Osteoblast (primary cell): ENCODE measurements around the gene STUM. TPM values are rescaled to one million over a fixed set of nuclear protein-coding genes. Genes with fewer than 3 reads are reported as not detected.

Experiments used
- DNase-seq: peaks from one replicate; pipeline ENCODE4 v3.0.0; 2011; ENCODE audit warnings: low spot score, mixed read lengths; ENCODE audit not compliant: insufficient read length; ENCODE audit errors: missing footprints
- H2AFZ ChIP-seq: 2 replicates; pipeline ENCODE4 v1.6.0; 2011; ENCODE audit warnings: mild to moderate bottlenecking, low read length
- H3K27ac ChIP-seq: 2 replicates; pipeline ENCODE4 v1.5.1; 2011; ENCODE audit warnings: mild to moderate bottlenecking, low read depth, low read length, moderate library complexity
- H3K27me3 ChIP-seq: 2 replicates; pipeline ENCODE4 v1.6.0; 2012; ENCODE audit warnings: mild to moderate bottlenecking, control low read depth, inconsistent platforms, low read length, moderate library complexity; ENCODE audit not compliant: insufficient read depth
- H3K36me3 ChIP-seq: 2 replicates; pipeline ENCODE4 v1.5.1; 2011; ENCODE audit warnings: mild to moderate bottlenecking, low read length, control low read depth, moderate library complexity; ENCODE audit not compliant: insufficient read depth
- H3K4me1 ChIP-seq: 2 replicates; pipeline ENCODE4 v1.5.1; 2011; ENCODE audit warnings: mild to moderate bottlenecking, low read length, control low read depth, moderate library complexity; ENCODE audit not compliant: insufficient read depth
- H3K4me2 ChIP-seq: 2 replicates; pipeline ENCODE4 v1.6.0; 2011; ENCODE audit warnings: mild to moderate bottlenecking, low read length; ENCODE audit not compliant: insufficient read depth
- H3K4me3 ChIP-seq: fragments of 200-600 bp; sonication (generic); 3 replicates; pipeline ENCODE4 v1.5.1; 2012; ENCODE audit warnings: mild to moderate bottlenecking, low read length, inconsistent platforms; ENCODE audit not compliant: insufficient read depth
- H3K79me2 ChIP-seq: 2 replicates; pipeline ENCODE4 v1.6.0; 2012; ENCODE audit warnings: mild to moderate bottlenecking, low read length, control low read depth, inconsistent platforms; ENCODE audit not compliant: insufficient read depth
- H3K9me3 ChIP-seq: 2 replicates; pipeline ENCODE4 v1.5.1; 2011; ENCODE audit warnings: low read depth, low read length, control low read depth
- H4K20me1 ChIP-seq: 2 replicates; pipeline ENCODE4 v1.6.0; 2012; ENCODE audit warnings: mild to moderate bottlenecking, low read length, control low read depth; ENCODE audit not compliant: insufficient read depth
- CTCF ChIP-seq: IDR thresholded peaks from 2 replicates; pipeline ENCODE4 v1.5.1; 2011; ENCODE audit warnings: mild to moderate bottlenecking, low read depth, low read length, moderate library complexity; ENCODE audit errors: extremely low read depth
- total RNA-seq: library from RNA; depleted of rRNA; stranded (reverse); fragments of >200 nt; gene quantifications from 2 replicates; pipeline ENCODE4 v1.2.3, GENCODE V29; 2012

The STUM gene
- total RNA-seq, 1 donor = under 0.01 TPM

GRCh38 chr1:226633541-226634165, 85.1 kb downstream of the STUM start:
- Histone ChIP-seq H2AFZ (no peak overlapping the region), H3K4me1 (no peaks in the 10 kb centered on the region), H3K9me3 (no peaks in the 10 kb centered on the region), H3K27ac (no peak overlapping the region), H3K79me2 (no peaks in the 10 kb centered on the region), H3K4me3 (no peak overlapping the region), H3K4me2 (no peak overlapping the region), H4K20me1 (no peaks in the 10 kb centered on the region), H3K27me3 (peaks cover 10% of the 10 kb centered on the region), H3K36me3 (no peaks in the 10 kb centered on the region)
- DNase-seq = no peak
- no peak for TF ChIP-seq CTCF

- H3K36me3 ChIP-seq = no peaks in the 10 kb centered on the region
- H3K4me2 ChIP-seq = no peak overlapping the region
- no peaks in the 10 kb centered on the region for H4K20me1 ChIP-seq
- peak; percentile 95 for DNase-seq
- H3K9me3 ChIP-seq = no peaks in the 10 kb centered on the region
- H3K4me1 ChIP-seq = no peaks in the 10 kb centered on the region
- no peak overlapping the region for H2AFZ ChIP-seq
- no peaks in the 10 kb centered on the region for H3K79me2 ChIP-seq
- peak; percentile 87 for TF ChIP-seq CTCF
- H3K4me3 ChIP-seq = no peak overlapping the region
- H3K27me3 ChIP-seq = peaks cover 10% of the 10 kb centered on the region
- no peak overlapping the region for H3K27ac ChIP-seq
Observed at GRCh38 chr1:226634166-226634588, 85.6 kb downstream of the STUM start.

- H3K36me3 ChIP-seq = no peaks in the 10 kb centered on the region
- DNase-seq = no peak
- no peaks in the 10 kb centered on the region for H4K20me1 ChIP-seq
- no peak for TF ChIP-seq CTCF
- no peaks in the 10 kb centered on the region for H3K79me2 ChIP-seq
- no peak overlapping the region for H3K4me3 ChIP-seq
- H3K4me1 ChIP-seq = no peaks in the 10 kb centered on the region
- no peaks in the 10 kb centered on the region for H3K9me3 ChIP-seq
- H2AFZ ChIP-seq = no peak overlapping the region
- peaks cover 10% of the 10 kb centered on the region for H3K27me3 ChIP-seq
- no peak overlapping the region for H3K27ac ChIP-seq
- no peak overlapping the region for H3K4me2 ChIP-seq
Observed at GRCh38 chr1:226634611-226635246, 86.2 kb downstream of the STUM start.

- Histone ChIP-seq H3K27ac (no peak overlapping the region), H3K4me1 (no peaks in the 10 kb centered on the region), H2AFZ (no peak overlapping the region), H3K36me3 (no peaks in the 10 kb centered on the region), H3K27me3 (peaks cover 8% of the 10 kb centered on the region), H3K4me3 (no peak overlapping the region), H3K9me3 (no peaks in the 10 kb centered on the region), H3K79me2 (no peaks in the 10 kb centered on the region), H4K20me1 (no peaks in the 10 kb centered on the region), H3K4me2 (no peak overlapping the region)
- DNase-seq = no peak
- TF ChIP-seq CTCF = no peak
Observed at GRCh38 chr1:226635456-226635941, 86.9 kb downstream of the STUM start.
